ENCODE measurements around the gene DLL3.
A peak's percentile ranks its signal among the peaks of the same experiment; 100 is the strongest.

Gene DLL3

DNA sequence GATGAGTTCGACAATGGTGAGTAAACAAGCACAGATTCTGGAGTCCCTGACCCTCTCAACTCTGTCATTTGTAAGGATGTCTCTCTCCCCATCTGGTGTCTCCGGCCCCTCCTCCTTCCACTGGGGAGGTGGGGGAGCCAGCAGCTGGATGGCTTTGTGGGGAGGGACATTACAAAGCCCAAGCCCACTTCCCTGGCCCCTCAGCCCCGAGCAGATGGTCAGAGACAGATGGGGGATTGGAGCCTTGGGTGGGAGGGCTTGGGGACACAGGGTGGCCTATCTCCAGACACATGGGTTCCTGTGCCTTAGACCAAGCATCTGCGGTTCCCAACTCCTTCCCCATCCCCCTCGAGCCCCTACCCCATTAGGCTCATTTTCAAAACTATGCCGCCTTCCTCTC, 15.6 kb upstream of the DLL3 start:
- no peak for DNase-seq

DNA sequence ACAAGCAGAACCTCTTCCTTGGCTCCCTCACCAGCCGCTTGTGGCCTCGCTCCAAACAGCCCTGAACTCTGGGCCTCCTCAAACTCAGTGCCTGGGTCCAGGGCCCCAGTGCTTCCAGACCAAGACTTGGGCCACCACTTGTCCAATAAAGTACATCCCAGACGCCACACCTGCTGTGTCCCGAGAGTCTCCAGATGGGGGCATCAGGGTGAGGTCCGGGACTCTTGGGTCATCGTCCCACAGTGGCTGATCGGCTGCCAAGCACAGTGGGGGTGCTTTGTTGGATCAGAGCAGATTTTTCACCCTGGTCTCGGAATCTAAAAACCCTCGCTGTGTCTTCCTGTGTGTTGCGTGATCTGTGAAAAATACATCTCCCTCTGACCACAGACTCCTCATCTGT, 9.0 kb upstream of the DLL3 start:
- DNase-seq, result no peak

DNA sequence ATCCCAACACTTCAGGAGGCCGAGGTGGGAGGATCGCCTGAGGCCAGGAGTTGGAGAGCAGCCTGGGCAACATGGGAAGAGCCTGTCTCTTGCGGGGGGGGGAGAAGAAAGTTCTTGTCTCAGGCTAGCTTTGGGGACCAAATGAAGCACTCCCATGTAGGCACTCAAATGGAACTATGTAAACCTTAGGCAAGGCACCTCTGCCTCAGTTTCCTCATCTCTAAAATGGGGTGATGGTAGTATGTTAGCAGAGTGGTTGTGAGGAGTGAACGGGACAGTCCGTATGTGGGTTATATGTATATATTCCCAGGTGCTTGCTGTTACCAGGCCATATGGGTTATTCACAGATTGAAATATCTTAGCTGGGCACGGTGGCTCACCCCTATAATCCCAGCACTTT, 6.5 kb upstream of the DLL3 start:
- no peak for DNase-seq

DNA sequence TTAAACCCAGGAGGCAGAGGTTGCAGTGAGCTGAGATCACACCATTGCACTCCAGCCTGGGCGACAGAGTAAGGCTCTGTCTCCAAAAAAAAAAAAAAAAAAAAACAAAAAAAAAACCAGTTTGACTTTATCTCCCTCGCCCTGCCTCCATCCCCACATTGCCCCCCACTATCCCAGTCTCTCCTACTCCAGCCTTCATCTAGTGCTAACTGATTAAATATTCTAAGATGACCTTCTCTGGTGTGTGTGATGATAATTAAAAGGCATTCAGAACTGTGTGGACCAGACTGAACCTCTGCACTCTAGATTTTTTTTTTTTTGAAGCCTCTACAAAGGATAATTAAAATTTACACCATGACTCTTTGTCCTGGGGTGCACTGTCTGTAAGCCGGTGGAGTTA, 6.0 kb upstream of the DLL3 start:
- DNase-seq, result no peak

DNA sequence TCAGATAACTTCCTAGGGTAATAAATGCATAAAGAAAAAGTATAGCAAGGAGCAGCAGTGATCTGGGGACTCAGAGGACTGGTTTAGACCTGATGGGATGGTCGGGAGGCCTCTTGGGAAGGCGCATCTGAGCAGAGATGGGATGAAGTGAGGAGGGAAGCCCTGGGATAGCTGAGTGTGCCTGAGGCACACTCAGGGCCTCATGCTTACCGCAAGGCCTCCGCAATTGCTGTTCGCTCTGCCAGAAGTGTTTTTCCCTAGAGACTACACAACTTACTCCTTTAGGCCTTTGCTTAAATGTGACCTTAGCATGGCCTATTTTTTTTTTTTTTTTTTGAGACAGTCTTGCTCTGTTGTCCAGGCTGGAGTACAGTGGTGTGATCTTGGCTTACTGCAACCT, 4.1 kb upstream of the DLL3 start:
- no peak for DNase-seq

DNA sequence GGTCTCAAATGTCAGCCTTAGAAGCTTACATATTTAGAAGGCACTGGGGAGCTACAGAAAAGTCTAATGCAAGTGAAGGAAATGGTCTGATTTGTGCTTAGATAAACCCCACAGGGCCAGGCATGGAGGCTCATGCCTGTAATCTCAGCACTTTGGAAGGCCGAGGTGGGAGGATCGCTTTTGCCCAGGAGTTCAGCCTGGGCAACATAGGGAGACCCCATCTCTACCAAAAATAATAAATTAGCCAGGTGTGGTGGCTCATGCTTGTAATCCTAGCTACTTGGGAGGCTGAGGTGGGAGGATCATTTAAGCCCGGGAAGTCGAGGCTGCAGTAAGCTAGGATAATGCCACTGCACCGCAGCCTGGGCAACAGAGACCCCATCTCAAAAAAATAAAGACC, 2.7 kb upstream of the DLL3 start:
- DNase-seq, result no peak

DNA sequence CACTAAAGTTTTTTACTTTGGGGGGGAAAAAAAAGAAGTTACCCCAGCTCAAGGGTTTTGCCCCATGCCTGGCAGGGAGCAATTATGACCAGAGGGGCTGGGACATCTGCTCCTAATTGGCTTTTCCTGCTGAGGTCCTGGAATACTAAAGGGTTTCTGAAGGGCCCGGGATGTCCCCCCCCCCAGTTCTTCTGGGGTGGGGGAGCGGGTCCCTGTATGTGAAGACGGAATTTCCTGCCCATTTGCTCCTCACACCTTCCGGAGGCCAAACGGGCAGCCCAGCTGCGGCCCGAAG, 1.1 kb upstream of the DLL3 start:
- DNase-seq, result no peak

DNA sequence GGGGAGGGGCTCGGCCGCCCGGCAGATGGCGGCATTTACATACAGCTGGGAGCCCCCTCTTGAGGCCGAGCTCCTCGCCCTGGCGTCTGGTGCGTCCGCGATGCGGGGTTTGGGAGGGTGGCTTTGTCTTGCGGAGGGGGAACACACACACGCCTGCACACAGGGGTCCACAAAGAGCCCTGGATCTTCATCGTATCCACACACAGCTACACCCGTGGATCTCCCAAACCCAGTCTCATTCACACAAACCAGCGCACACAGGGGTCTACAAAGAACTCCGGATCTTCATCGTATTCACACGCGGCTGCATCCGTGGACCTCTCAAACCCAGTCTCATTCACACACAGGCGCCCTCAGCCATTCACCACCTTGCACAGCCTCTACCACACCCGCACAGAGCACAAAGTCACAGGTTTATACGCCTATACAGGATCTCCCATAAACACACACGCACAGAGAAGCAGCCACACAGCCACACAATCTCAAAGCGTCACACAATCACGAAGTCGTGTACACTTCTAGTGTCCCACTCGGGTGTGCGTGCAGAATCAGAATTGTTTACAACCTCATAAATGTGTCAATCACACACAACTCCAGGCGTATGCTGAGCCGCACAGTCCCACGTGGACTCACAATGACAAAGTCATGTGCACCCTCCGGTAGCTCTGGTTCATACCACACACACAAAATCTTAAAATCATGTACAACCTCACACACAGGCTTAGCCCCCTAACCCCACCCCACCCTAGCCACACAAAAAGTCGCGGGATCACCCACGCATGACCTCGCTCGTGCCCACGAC, 550 bp upstream of the DLL3 start:
- DNase-seq, result no peak

DNA sequence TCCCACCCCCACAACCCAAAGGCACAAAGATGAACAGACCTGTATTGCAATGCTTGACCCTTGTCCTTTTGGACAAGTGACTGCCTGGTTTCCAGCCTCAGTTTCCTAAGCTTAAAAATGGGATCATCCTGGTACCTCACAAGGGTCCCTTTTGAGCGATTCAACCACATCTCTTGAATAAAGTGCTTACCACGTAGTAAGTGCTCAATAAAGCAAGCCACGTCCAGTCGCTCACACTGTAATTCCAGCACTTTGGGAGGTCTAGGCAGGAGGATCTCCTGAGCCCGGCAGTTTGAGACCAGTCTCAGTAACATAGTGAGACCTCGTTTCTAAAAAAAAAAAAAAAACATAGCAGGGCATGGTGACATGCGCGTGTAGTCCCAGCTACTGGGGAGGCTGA, 1.2 kb downstream of the DLL3 start:
- no peak for DNase-seq

DNA sequence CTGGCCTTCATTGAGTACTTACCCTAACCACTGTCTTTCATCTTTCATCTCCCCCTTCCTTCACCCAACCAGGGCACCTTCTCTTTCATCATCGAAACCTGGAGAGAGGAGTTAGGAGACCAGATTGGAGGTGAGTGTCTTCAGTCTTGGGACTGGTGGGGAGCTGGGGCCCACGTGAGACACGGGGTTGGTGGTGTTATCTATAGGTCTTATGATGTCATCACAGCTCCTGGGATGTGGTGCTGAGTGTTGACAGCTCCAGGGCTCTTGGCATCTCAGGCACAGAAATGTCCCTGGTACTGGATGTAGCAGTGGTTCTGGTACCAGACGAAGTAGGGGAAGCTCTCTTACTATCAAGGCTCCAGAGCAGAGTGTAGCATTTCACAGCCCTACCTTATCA, 1.8 kb downstream of the DLL3 start:
- DNase-seq, result no peak

DNA sequence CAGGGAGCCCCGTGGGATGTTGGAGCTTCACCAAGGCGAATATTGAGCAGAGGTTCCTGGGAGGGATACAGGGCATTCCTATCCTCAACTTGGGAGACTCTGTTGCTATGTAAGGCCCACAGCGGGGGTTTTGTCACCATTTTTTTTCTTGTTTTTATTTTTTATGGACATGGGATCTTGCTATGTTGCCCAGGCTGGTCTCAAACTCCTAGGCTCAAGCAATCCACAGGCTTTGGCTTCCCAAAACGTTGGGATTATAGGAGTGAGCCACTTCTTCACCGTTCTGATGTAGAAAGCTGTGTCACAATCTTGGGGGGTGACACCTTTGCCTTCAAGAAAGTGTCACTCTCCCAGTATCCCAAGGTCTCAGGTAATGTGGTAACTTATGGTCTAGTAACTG, 2.6 kb downstream of the DLL3 start:
- DNase-seq, result no peak

DNA sequence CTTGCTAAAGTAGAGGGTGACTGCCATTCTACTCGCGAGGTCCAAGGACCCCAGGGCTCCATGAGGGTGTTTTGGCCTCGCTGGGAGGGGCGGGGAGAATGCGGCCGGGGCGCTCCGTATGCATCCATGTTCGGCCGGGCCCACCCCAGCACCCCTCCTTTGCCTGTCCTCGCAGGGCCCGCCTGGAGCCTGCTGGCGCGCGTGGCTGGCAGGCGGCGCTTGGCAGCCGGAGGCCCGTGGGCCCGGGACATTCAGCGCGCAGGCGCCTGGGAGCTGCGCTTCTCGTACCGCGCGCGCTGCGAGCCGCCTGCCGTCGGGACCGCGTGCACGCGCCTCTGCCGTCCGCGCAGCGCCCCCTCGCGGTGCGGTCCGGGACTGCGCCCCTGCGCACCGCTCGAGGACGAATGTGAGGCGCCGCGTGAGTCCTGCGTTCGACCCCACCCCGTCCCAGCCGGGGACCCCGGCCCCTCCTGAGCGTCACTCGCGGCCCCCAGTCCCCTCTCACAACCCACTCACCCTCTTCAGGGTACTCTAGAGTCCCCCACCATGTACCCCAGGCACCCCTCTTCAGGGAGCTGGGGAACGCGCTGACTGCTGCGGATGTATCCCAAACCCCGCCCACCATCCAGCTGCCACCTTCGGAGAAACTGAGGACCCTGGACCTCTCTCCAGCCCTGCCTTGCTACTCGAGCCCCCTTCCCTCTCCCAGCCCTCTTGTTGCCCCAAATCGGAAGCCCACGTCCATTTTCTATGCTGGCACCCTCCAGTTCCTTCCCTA, 4.1 kb downstream of the DLL3 start:
- DNase-seq, result no peak

DNA sequence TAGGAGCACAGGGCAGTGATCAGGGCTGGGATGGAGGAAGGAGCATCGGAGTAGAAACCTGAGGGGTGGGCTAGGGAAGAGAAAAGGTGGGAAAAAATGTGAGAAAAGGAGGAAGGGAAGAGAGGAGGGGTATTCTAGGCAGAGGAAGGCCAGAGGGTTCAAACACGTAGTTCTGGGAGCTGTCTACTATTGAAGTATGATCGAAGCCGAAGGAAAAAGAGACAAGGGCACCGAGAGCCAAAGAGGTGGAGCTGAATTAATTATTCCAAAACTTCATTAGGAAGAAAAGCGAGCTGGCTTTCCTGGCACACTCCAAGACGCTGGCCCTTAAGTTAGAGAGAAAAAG, 7.8 kb downstream of the DLL3 start:
- no peak for DNase-seq

DNA sequence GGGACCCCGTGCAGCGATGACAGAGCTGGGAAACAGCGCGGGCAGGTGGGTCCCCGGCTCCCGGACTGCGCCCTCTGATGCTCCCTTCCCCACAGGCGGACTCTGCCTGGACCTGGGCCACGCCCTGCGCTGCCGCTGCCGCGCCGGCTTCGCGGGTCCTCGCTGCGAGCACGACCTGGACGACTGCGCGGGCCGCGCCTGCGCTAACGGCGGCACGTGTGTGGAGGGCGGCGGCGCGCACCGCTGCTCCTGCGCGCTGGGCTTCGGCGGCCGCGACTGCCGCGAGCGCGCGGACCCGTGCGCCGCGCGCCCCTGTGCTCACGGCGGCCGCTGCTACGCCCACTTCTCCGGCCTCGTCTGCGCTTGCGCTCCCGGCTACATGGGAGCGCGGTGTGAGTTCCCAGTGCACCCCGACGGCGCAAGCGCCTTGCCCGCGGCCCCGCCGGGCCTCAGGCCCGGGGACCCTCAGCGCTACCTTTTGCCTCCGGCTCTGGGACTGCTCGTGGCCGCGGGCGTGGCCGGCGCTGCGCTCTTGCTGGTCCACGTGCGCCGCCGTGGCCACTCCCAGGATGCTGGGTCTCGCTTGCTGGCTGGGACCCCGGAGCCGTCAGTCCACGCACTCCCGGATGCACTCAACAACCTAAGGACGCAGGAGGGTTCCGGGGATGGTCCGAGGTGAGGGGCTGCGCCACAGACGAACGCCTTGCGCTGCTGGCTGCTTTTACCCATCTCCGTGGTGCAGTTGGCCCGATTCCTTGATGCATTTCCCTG, 8.4 kb downstream of the DLL3 start:
- DNase-seq, result peak; percentile 35

DNA sequence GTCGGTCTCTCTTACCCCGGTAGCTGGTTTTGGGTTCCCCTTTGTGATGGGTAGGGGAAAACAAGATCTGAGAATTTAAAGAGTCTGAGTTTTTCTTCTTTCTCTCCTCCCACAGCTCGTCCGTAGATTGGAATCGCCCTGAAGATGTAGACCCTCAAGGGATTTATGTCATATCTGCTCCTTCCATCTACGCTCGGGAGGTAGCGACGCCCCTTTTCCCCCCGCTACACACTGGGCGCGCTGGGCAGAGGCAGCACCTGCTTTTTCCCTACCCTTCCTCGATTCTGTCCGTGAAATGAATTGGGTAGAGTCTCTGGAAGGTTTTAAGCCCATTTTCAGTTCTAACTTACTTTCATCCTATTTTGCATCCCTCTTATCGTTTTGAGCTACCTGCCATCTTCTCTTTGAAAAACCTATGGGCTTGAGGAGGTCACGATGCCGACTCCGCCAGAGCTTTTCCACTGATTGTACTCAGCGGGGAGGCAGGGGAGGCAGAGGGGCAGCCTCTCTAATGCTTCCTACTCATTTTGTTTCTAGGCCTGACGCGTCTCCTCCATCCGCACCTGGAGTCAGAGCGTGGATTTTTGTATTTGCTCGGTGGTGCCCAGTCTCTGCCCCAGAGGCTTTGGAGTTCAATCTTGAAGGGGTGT, 9.1 kb downstream of the DLL3 start:
- DNase-seq, result no peak

DNA sequence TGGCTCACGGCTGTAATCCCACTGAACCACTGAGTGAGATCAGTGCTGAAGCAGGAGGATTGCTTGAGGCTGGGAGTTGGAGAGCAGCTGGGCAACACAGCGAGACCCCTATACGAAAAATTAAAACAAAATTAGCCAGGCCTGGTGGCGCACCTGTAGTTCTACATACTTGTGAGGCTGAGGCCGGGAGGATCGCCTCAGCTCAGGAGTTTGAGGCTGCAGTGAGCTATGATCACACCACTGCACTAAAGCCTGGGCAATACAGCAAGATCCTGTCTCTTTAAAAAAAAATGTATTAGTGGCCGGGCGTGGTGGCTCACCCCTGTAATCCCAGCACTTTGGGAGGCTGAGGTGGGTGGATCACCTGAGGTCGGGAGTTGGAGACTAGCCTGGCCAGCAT, 9.9 kb downstream of the DLL3 start:
- no peak for DNase-seq

DNA sequence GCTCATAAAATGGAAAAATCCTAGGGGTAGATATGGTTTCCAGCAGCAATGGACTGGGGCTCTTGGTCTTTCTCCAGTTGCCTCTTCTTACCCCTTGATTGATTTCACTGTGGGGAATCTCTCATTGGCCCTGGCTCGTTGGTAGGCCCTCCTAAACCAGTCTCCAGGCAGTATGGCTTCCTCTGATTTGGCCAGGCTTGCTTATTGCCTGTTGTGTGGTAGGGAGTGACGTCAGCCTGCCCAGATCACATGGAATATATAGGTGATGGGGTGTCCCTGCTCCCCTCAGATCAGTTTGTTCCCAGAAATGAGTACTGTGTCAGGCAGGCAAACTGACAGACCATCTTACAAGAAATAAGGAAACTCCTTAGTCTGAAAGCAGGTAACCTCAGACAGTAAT, 10.5 kb downstream of the DLL3 start:
- no peak for DNase-seq

DNA sequence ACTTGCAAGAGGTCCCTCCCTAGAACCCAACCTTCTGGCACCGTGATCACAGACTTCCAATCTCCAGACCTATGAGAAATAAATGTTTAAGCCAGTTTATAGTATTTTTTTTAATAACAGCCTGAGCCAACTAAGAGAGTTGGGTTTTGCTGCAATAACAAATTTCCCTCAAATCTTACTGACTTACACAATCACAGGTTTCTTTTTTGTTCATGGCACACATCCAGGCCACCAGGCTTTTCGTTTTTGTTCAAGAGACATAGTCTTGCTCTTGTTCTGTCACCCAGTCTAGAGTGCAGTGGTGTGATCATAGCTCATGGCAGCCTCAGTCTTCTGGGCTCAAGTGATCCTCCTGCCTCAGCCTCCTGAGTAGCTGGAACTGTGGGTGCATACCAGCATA, 14.2 kb downstream of the DLL3 start:
- DNase-seq, result no peak

DNA sequence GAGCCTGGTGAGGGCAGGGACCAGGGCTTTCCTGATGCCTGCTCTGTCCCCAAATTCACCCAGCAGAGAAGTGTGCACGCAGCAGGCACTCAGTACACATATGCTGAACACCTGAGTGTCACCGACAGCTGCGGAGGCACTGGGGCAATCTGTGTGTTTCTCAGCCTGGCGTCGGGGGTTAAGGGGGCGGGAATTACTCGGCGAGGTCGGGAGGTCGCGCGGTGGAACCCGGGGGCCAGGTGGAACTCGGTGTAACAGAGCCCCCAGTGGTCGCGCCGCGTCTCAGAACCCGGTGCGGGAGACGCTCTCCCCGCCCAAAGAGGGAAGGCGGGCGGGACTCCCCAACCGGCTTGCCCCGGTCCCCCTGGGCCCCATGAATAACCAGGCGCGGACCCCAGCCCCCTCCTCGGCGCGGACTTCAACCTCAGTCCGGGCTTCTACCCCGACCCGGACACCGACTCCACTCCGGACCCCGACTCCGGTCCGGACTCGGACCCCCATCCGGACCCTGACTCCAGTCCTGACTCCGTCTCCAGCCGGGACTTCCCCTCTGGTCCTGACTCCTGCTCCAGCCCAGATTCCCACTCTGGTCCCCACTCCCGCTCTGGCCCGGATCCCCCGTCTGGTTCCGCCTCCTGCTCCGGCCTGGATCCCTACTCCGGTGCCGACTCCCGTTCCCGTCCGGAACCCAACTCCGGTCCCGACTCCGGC, 16.2 kb downstream of the DLL3 start, which contains the start of gene SELENOV:
Gene SELENOV, plus strand, starts transcription at position 300 of the 711 bp plus-strand sequence. Its CDS starts 74 bp downstream, at position 374.
- DNase-seq, result no peak

DNA sequence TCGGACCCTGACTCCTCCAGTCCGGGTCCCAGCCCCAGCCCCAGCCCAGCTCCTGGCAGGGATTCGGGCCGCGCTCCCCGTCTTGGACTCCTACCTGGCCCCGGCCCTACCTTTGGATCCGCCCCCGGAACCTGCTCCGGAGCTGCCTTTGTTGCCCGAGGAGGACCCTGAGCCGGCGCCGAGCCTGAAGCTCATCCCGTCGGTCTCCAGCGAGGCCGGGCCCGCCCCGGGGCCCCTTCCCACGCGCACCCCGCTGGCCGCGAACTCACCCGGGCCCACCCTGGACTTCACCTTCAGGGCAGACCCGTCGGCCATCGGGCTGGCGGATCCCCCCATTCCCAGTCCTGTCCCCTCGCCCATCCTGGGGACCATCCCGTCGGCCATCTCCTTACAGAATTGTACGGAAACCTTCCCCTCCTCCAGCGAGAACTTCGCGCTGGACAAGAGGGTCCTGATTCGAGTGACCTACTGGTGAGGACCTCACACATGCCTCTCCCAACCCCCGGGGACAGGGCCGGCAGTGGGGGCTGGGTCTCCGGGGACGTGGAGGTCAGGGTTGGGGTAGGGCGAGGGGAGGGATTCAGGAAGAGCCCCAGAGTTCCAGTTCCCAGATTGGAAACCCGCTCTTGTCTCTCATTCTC, 16.9 kb downstream of the DLL3 start:
- DNase-seq, result no peak

DNA sequence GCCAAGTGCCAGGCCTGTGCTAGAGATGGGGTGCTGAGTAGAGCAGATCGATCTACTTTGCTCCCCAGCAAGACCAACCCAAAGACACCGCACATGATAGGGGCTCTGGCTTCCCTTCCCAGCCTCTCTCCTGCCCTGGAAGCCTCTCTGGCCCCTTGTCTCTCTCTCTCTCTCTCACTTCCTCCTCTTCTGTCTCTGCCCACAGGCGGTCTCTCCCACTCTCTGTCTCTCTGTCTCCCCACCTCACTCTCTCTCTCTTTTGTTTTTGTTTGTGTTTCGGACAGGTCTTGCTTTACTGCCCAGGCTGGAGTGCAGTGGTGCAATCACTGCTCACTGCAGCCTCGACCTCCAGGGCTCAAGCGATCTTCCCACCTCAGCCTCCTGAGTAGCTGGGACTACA, 17.5 kb downstream of the DLL3 start:
- DNase-seq, result no peak

DNA sequence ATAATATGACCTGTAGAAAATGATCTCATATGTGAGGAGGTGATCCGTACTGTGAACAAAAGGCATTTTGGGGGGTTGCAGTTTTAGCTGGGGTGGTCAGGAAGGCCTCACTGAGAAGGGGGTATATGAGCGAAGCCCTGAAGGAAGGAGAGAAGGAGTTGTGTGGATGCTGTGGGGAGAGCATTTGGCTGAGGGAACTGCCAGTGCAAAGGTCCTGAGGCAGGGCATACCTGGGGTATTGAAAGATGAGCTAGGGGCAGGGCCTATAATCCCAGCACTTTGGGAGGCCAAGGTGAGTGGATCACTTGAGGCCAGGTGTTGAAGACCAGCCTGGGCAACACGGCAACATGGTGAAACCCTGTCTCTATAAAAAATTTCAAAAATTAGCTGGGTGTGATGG, 18.7 kb downstream of the DLL3 start:
- no peak for DNase-seq
